ENCODE data around the gene NRG2.

NRG2 gene

GRCh38 chr5:140042643-140043507 lies at the start of gene NRG2:
TSS of gene NRG2 (minus strand) at chr5:140043299.
- peak in 3 of 4 experiments; percentile 10 to 19 (median 11) for DNase-seq (ENCODE audit: low read depth in 4 of 4, low spot score in 1 of 4)

- DNase-seq (ENCODE audit: low read depth in 4 of 4, low spot score in 1 of 4), result no peak
Observed at GRCh38 chr5:140090251-140090650, 47.2 kb upstream of the NRG2 start.

GRCh38 chr5:140084541-140084940 lies 41.4 kb upstream of the NRG2 start:
- no peak for DNase-seq (ENCODE audit: low read depth in 4 of 4, low spot score in 1 of 4)

GRCh38 chr5:140083650-140084049 lies 40.6 kb upstream of the NRG2 start:
- no peak for DNase-seq (ENCODE audit: low read depth in 4 of 4, low spot score in 1 of 4)

GRCh38 chr5:140083120-140083519 lies 40.0 kb upstream of the NRG2 start:
- DNase-seq (ENCODE audit: low read depth in 4 of 4, low spot score in 1 of 4), result no peak

- no peak for DNase-seq (ENCODE audit: low read depth in 4 of 4, low spot score in 1 of 4)
Observed at GRCh38 chr5:140076788-140077187, 33.7 kb upstream of the NRG2 start.

- DNase-seq (ENCODE audit: low read depth in 4 of 4, low spot score in 1 of 4), result no peak
Observed at GRCh38 chr5:140076142-140076541, 33.0 kb upstream of the NRG2 start.

- no peak for DNase-seq (ENCODE audit: low read depth in 4 of 4, low spot score in 1 of 4)
Observed at GRCh38 chr5:140075371-140075770, 32.3 kb upstream of the NRG2 start.

- DNase-seq (ENCODE audit: low read depth in 4 of 4, low spot score in 1 of 4), result no peak
Observed at GRCh38 chr5:140073296-140073695, 30.2 kb upstream of the NRG2 start.

GRCh38 chr5:140072812-140073211 lies 29.7 kb upstream of the NRG2 start:
- no peak for DNase-seq (ENCODE audit: low read depth in 4 of 4, low spot score in 1 of 4)

- no peak for DNase-seq (ENCODE audit: low read depth in 4 of 4, low spot score in 1 of 4)
Observed at GRCh38 chr5:140060816-140061215, 17.7 kb upstream of the NRG2 start.

GRCh38 chr5:140058212-140058932 lies 15.3 kb upstream of the NRG2 start:
- no peak for DNase-seq (ENCODE audit: low read depth in 4 of 4, low spot score in 1 of 4)

GRCh38 chr5:140056880-140057279 lies 13.8 kb upstream of the NRG2 start:
- no peak for DNase-seq (ENCODE audit: low read depth in 4 of 4, low spot score in 1 of 4)

- DNase-seq (ENCODE audit: low read depth in 4 of 4, low spot score in 1 of 4), result no peak
Observed at GRCh38 chr5:140055152-140055551, 12.1 kb upstream of the NRG2 start.

- no peak for DNase-seq (ENCODE audit: low read depth in 4 of 4, low spot score in 1 of 4)
Observed at GRCh38 chr5:140054086-140054689, 11.1 kb upstream of the NRG2 start.

- no peak for DNase-seq (ENCODE audit: low read depth in 4 of 4, low spot score in 1 of 4)
Observed at GRCh38 chr5:140051950-140052349, 8.9 kb upstream of the NRG2 start.

GRCh38 chr5:140049713-140050112 lies 6.6 kb upstream of the NRG2 start:
- DNase-seq (ENCODE audit: low read depth in 4 of 4, low spot score in 1 of 4), result no peak

- no peak for DNase-seq (ENCODE audit: low read depth in 4 of 4, low spot score in 1 of 4)
Observed at GRCh38 chr5:140049205-140049604, 6.1 kb upstream of the NRG2 start.

GRCh38 chr5:140044041-140044440 lies 942 bp upstream of the NRG2 start:
- DNase-seq (ENCODE audit: low read depth in 4 of 4, low spot score in 1 of 4), result no peak

GRCh38 chr5:140043508-140043872 lies 391 bp upstream of the NRG2 start:
- no peak for DNase-seq (ENCODE audit: low read depth in 4 of 4, low spot score in 1 of 4)

- no peak for DNase-seq (ENCODE audit: low read depth in 4 of 4, low spot score in 1 of 4)
Observed at GRCh38 chr5:140042393-140042642, 781 bp downstream of the NRG2 start.

All from stimulated activated CD4-positive, alpha-beta T cell treated with anti-CD3 and anti-CD28 coated beads, Interleukin-1b, Interleukin-23, amount 100 ng/mL, for 24 hours (primary cell).